GM18858 (cell line): ENCODE results near the gene ERC1.
"Not testable (repeated sequence)": the region's sequence is repeated elsewhere in the genome, so short reads cannot be mapped to it uniquely, and the experiment has no call there.

Experiments used
- ATAC-seq: cut with Tn5 transposase; IDR thresholded peaks from one replicate; pipeline ENCODE4 v1.9.1; 2021; ENCODE audit not compliant: unreplicated experiment

ERC1 gene

DNA sequence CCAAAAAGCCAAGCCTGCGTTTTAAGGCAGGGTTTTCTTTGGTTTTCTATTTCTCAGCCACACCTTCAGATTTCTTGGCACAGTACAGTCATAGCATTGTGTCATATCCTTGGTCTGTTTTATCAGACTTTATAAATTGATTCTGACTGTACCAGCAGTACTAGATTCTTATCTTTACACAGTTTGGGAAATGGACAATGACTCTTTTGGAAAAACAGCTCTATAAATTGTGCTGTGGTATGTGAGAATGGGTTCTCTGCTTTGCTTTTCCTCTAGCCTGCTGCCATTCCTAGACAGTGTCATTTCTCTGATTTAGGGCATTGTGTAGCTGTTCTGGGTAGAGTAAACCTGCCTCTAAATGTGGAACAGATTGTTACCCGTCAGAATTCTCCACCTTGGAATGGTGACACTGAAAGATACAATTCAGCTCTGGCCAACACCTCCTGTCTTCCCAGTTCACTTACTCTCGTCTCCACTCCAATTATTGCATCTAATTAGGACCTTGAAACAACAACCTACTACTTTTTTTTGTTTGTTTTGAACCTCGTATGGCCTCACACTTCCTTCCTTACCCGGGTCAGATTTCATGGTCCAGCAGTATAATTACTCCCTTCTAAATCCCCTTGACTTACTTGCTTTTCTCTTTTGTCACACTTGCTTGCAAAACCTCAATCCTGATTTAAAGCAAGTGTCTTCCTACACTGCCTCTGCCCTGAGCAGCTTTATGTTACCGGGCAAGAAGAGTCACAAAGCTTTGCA is 226.3 kb downstream of the ERC1 start:
- no peak for ATAC-seq

- no peak for ATAC-seq
Observed at GRCh38 chr12:1218369-1218768, 227.3 kb downstream of the ERC1 start.

DNA sequence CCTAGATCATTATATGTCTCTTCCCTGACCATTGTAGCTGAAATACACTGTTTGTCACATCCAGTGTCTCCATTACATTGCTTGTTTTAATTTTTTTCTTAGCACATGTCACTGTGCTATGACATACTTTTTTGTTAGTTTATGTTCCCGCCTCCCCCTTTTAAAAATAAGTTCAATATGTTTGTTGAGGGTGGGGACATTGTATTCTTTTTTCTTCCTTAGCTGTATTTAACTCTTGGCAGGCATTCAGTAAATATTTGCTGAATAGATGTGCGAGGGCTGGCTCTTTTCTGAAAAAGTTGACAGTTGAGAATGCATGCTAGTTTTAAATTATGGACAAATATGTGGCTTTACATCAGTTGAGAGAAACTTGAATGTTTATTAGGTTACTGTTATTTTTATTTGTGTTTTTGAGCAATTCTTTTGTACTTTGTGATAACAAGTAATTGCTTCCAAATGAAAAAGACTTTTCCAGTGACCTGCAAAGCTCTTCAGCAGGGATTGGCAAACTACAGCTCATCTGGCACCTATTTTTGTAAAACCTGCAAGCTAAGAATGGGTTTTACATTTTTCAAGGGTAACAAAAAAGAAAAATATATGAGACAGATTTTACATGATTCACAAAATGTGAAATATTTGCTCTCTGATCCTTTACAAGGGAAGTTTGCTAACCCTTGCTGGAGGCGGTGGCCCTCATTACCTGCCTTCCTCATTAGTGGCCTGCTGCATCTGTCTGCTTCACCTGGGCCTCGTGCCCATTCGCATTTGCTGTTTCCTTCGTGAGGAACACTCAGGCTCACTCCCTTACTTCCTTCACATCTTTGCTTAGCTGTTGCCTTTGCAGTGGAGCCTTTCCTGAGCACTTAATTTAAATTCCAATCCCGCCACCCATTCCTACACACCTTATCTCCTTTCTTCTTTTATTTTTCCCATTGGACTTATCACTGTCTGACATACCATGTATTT is 229.4 kb downstream of the ERC1 start:
- ATAC-seq, result no peak

- ATAC-seq, result no peak
Observed at GRCh38 chr12:1222858-1223639, 232.0 kb downstream of the ERC1 start.

DNA sequence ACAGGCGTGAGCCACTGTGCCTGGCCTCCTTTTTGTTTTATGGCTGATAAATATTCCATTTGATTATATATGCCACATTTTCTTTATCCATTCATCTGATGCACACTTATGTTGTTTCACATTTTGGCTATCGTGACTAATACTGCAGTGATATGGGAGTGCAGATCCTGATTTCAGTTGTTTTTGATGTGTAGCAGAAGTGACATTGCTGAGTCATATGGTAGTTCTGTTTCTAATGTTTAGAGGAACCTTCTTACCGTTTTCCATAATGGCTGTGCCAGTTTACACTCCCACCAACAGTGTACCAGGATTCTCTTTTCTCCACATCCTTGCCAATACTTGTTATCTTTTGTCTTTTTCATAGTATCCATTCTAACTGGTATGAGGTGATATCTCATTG is 235.9 kb downstream of the ERC1 start:
- ATAC-seq, result no peak

- ATAC-seq, result no peak
Observed at GRCh38 chr12:1234073-1234472, 243.1 kb downstream of the ERC1 start.

DNA sequence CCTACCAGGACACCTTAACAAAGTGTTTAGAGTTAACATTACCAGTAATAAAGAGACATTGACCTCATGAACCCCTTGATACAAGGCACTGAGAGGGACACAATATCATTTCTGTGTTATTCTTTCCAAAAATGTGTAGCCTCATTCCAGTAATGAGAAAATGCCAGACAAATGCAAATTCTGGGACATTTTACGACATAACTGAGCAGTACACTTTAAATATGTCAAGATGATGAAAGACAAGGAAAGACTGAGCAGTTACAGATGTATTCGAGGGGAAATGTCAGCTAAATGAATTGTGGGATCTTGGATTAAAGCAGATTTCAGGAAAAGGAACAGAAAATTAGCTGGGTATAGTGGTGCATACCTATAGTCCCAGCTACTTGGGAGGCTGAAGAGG is 255.6 kb downstream of the ERC1 start:
- no peak for ATAC-seq

- ATAC-seq, result no peak
Observed at GRCh38 chr12:1250641-1251040, 259.6 kb downstream of the ERC1 start.

DNA sequence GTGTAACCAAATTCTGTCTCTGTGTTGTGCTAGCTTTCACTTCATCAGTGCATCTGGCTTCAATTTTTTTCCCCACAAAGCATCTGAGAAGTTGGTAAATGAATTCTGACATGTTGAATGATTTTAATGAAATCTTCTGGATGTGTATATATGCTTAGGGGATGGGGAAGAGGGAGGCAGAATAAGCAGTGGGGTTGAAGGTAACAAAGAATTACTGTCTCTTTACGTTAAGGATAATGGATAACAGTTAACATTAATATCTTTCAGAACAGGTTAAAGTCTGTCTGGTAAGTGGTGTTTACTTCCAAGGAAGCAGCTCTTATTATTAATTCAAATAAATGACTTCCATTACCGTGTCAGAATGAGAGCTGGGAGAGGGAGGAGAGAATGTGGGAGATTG is 261.7 kb downstream of the ERC1 start:
- no peak for ATAC-seq

- not testable (repeated sequence) for ATAC-seq
Observed at GRCh38 chr12:1255125-1255524, 264.1 kb downstream of the ERC1 start.

- not testable (repeated sequence) for ATAC-seq
Observed at GRCh38 chr12:1255854-1256253, 264.8 kb downstream of the ERC1 start.

GRCh38 chr12:1256285-1256684 is 265.3 kb downstream of the ERC1 start:
- no peak for ATAC-seq

- no peak for ATAC-seq
Observed at GRCh38 chr12:1256991-1257390, 266.0 kb downstream of the ERC1 start.

DNA sequence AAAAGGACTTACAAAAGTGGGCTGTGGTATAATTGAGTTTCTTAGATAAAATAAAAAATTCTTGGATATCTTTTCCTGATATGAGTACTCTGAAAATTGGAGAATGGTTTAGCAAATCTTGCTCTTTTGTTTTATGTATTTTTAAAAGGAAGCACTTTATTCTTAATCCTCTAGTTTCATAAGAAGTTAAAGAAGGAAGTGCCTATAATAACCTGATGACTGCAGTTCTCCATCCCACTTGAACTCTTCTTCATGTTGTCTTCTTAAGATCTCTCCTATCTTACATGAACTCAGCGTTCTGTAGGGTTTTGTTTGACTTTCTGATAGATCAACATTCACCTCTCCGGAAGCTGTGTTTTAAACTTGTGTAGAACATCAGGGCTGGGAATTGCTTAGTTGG is 271.0 kb downstream of the ERC1 start:
- no peak for ATAC-seq

GRCh38 chr12:1267243-1267642 is 276.2 kb downstream of the ERC1 start:
- ATAC-seq, result no peak

DNA sequence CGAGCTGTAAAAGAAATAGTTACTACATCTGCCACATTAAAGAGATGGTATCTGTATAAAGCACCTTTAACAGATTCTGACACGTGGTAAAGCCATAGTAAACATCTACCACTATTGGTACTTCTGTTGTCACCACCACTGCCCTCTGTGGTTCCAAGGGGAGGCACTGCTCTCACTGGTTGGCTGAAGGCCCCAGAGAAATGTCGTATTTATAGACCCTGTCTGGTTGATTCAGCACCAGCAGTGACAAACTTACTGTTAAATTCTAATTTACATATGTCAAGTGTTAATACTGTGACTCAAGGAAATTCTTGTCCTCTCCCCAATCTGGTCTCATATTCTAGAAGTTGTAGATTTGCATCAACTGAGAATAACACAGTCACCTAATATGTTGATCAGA is 281.1 kb downstream of the ERC1 start:
- ATAC-seq, result no peak

GRCh38 chr12:1273051-1273450 is 282.0 kb downstream of the ERC1 start:
- no peak for ATAC-seq

- no peak for ATAC-seq
Observed at GRCh38 chr12:1277905-1278304, 286.9 kb downstream of the ERC1 start.

- no peak for ATAC-seq
Observed at GRCh38 chr12:1279050-1279449, 288.0 kb downstream of the ERC1 start.

- no peak for ATAC-seq
Observed at GRCh38 chr12:1280059-1280458, 289.0 kb downstream of the ERC1 start.

DNA sequence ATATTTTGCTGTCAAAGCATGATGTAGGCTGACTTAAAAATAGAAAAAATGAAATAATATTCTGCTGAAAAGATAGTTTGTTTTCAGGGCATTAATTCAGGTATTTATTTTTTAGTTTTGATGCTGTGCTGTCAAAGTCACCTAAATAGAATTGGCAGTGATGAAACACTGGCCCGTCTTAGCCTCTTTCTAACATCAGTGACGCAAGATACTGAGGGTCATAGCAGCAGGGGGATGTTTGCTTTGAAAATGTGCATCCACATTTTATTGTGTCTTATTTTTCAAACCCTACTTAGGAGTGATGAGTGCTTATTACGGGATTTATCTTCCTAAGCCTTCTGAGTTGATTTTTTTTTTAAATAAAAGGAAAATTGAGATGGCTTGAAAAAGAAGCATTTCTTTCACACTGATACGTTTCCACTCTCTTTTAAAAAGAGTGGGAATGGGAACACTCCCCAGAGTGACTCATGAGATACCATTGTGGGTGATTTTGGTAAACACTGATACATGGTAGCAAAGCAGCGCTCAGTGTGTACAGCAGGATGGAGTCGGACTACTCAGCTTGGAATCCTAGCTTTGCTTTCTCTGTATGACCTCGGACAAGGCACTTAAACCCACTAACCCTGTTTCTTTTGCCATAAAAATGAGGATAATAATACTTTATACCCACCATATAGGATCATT is 290.8 kb downstream of the ERC1 start:
- ATAC-seq, result no peak
